NK-92 (cell line): ENCODE data around the gene KCNC3.

ENCODE experiments used
- DNase-seq: peaks from one replicate; lab custom pipeline; 2025; ENCODE audit not compliant: unreplicated experiment; lab: John Stamatoyannopoulos, UW

Gene KCNC3

GRCh38 chr19:50280074-50280473 lies 49.1 kb downstream of the KCNC3 start:
- no peak for DNase-seq

DNA sequence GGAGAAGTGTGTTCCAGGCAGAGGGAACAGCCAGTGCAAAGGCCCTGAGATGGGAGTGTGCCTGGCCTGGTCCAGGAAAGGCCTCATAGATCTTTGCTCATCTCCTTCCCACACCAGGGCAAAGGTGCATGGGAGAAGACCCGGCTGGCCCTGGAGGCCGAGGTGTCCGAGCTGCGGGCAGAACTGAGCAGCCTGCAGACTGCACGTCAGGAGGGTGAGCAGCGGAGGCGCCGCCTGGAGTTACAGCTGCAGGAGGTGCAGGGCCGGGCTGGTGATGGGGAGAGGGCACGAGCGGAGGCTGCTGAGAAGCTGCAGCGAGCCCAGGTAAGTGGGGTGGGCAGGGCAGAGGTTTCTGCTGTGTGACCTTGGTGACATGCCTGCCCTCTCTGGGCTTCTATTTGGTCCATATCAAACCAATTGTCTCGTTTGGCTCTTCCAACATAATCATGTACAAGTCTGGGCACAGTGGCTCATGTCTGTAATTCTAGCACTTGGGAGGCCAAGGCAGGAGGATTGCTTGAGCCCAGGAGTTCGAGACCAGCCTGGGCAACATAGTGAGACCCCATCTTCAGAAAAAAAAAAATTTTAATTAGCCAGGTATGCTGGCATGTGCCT lies 51.1 kb downstream of the KCNC3 start:
- no peak for DNase-seq

DNA sequence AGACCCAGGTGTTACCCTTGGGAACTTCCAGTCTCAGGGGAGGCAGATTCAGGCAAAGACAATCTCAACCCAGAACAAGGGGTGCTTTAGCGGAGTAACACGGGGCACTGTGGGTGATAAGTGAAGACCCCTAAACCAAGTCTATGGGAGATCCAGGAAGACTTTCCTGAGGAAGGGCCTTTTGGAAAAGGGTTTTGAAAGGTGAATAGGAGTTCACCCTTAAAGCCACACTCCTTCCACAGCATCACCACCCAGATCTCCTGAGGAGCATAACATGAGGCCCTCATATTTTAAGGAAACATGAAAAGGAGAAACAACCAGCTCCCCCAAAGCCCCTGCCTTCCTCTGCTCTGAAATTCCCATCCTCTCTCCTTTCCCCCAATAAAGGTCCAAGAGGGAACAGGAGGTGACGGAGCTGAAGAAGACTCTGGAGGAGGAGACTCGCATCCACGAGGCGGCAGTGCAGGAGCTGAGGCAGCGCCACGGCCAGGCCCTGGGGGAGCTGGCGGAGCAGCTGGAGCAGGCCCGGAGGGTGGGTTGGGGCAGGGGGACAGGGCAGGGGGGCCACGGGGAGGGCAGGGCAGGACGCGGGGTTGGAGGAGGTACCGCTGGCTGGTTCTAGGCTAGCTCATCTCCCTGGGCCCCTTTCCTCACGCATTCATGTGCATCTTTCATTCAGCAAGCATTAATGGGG lies 52.7 kb downstream of the KCNC3 start:
- DNase-seq, result no peak

- DNase-seq, result no peak
These were observed 53.4 kb downstream of the KCNC3 start for GRCh38 chr19:50275577-50276368.

- DNase-seq, result no peak
These were observed 55.4 kb downstream of the KCNC3 start for GRCh38 chr19:50273821-50274220.

DNA sequence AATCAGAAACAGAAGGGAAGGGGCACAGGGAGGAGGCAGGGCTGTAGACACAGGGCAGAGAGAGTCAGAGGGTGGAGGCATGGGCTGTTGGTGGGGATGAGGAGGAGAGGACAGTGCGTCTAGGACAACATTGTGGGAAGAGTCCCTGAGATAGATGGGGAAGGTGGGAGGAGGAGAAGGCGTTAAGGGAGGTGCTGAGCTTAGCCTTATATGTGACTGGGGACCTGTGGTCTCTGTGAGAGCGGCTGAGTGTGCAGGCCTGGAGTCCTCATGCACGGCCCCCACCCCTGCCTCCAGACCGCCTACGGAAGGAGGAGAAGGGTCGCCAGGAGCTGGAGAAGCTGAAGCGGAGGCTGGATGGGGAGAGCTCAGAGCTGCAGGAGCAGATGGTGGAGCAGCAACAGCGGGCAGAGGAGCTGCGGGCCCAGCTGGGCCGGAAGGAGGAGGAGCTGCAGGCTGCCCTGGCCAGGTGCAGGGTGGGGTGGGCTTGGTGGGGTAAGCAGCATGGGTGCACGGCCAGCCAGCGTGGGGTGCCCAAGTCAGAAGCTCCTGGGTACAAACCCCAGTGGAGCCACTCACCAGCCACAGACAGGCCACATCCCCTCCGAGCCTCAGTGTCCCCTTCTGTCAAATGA lies 56.8 kb downstream of the KCNC3 start:
- no peak for DNase-seq

DNA sequence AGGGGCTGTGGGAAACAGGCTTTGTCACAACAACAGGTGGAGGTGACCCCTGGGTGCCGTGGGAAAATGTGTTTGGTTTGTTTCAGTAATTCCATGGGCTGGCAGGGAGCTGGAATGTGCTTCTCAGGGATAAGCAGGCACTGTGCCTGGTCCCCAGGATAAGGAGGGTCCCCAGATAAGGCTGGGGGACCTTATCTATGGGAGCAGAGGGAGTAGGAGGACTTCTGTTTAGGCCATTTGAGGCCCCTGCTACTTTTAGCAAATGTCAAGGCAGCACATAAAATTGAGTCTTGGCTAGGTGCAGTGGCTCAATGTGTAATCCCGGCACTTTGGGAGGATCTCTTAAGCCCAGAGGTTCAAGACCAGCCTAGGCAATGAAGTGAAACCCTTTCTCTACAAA lies 59.5 kb downstream of the KCNC3 start:
- DNase-seq, result no peak

DNA sequence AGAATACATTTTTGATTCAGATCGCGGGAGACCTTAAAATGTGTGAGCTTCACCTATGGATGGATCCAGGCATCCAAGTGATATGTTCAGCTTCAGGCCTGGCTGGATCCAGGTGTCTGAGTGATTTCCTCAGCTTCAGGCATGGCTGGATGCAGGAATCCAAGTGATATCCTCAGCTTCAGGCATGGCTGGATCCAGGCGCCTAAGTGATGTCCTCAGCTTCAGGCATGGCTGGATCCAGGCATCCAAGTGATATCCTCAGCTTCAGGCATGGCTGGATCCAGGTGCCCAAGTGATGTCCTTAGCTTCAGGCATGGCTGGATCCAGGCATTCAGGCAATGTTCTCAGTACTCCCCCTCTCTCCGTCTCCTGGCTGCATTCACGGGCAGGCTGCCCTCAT lies 60.7 kb downstream of the KCNC3 start:
- DNase-seq, result no peak

DNA sequence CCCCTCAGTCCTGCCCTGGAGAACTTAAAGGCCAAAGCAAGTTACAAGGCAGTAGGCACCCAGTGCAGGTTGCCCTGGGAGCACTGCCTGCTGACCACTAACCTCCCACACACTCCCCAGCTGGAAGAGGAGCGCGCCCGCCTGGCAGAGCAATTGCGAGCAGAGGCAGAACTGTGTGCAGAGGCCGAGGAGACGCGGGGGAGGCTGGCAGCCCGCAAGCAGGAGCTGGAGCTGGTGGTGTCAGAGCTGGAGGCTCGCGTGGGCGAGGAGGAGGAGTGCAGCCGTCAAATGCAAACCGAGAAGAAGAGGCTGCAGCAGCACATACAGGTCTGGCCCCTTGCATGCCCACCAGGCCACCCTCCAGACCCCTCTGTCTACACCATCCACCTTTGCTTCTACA lies 61.1 kb downstream of the KCNC3 start:
- no peak for DNase-seq

GRCh38 chr19:50266896-50267295 lies 62.3 kb downstream of the KCNC3 start:
- no peak for DNase-seq

DNA sequence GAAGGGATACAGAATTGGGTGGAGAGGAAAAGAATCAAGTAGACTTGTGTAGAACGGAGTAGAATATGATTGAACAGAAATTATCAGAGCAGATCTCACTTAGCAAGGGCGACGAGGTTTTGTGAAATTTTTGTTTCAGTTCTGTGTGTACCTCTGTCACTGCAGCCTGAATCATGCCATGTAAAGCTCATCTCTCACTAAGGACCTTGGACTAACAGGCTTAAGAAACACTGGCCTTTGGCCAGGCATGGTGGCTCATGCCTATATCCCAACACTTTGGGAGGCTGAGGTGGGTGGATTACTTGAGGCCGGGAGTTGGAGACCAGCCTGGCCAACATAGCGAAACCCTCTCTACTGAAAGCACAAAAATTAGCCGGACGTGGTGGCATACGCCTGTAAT lies 63.1 kb downstream of the KCNC3 start:
- no peak for DNase-seq

- DNase-seq, result no peak
These were observed 64.5 kb downstream of the KCNC3 start for GRCh38 chr19:50264483-50265186.

DNA sequence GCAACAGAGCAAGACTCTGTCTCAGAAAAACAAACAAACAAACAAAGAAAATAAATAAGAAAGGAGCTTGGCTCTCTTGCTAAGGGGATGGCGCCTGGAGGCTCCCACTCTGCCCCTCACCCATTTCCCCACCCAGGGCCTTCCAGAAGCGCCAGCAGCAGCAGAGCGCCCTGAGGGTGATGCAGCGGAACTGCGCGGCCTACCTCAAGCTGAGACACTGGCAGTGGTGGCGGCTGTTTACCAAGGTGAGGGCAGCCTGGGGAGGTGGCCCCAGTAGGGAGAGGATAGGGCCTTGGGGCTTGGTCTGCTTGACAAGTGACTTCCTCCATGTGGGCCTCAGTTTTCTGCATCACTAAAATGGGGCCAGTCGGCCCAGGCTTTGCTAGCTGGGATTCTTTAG lies 66.0 kb downstream of the KCNC3 start:
- DNase-seq, result no peak
